ENCODE data around the gene IGFBP2. TPM values are rescaled to one million over a fixed set of nuclear protein-coding genes. Genes with fewer than 3 reads are reported as not detected.

Gene IGFBP2
- total RNA-seq, 3 donors from 2014 or later = 16.0 to 131 (median 115) TPM

DNA sequence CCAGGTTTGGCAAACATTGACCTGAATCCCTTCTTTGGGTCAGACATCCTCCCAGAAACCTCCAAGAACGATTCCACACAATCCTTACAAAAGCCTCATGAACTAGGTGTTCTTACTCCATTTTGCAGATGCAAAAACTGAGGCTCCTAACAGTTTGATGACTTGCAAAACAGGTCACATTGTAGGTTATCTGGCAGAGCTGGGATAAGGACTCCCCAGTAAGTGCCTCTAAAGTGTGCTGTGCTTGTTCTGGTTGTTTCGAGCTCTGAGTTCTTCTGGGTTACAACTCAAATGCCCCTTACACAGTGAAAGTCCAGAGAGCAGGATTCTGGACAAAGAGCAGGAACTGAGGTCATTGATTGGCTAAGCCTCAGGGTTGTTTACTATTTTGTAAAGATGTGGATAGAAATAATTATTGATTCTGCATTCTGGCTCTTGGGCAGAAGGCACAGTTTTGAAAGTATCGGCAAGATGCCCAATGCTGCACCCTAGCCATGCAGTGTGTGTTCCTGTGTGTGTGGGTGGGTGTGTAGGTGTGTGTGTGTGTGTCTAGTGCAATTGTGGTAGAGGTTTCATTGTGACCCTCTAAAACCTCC is 17.0 kb upstream of the IGFBP2 start:
- no peak for DNase-seq (ENCODE audit: low spot score in 2 of 2)
- H3K9me3 ChIP-seq = no peaks in the 10 kb centered on the region
- no peaks in the 10 kb centered on the region for H3K4me1 ChIP-seq
- no peaks in the 10 kb centered on the region for H3K27me3 ChIP-seq
- H3K4me3 ChIP-seq = no peak overlapping the region
- no peaks in the 10 kb centered on the region for H3K36me3 ChIP-seq
- no peak overlapping the region for H3K27ac ChIP-seq
- no peak for TF ChIP-seq POLR2AphosphoS5 (IDR thresholded peaks at IDR 0.05)
- TF ChIP-seq, protein P1, sequence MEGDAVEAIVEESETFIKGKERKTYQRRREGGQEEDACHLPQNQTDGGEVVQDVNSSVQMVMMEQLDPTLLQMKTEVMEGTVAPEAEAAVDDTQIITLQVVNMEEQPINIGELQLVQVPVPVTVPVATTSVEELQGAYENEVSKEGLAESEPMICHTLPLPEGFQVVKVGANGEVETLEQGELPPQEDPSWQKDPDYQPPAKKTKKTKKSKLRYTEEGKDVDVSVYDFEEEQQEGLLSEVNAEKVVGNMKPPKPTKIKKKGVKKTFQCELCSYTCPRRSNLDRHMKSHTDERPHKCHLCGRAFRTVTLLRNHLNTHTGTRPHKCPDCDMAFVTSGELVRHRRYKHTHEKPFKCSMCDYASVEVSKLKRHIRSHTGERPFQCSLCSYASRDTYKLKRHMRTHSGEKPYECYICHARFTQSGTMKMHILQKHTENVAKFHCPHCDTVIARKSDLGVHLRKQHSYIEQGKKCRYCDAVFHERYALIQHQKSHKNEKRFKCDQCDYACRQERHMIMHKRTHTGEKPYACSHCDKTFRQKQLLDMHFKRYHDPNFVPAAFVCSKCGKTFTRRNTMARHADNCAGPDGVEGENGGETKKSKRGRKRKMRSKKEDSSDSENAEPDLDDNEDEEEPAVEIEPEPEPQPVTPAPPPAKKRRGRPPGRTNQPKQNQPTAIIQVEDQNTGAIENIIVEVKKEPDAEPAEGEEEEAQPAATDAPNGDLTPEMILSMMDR (IDR thresholded peaks at IDR 0.05) = no peak
- TF ChIP-seq POLR2A (IDR thresholded peaks at IDR 0.05) = no peak
- intact Hi-C loops (cut with DNase I; ENCODE audit: low total_unique reads) = no loop called here

DNA sequence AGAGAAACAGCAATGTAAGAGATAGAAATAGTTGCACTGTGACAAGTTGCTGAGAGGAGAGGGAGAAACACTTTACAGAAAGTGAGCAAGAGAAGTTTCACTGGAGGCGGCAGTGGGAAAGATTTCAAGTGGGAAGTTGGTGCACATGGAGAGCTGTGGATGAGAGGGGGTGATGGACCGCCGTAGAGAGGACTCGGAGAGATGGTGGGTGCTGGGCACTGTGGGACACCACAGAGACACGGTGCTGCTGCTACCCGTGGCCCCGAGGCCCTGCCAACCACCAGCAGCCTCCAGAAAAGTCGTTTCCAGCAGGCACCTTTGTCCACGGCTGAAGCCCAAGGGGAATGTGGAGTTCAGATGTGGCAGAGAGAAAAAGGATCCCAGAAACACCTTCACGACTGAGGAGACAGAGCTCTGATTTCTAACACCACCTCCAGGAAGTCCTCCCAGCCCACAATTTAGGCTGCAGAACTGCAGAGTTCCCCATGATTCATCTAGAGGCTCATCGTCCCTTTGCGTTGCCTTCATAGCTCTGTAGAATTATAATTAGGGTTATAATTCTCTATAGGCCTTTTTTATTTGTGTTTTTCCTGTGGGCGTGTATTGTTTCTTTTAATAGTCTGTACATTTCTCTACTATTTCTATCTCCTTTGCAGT is 15.9 kb upstream of the IGFBP2 start:
- H3K27ac ChIP-seq = no peak overlapping the region
- no peaks in the 10 kb centered on the region for H3K4me1 ChIP-seq
- intact Hi-C loops (cut with DNase I; ENCODE audit: low total_unique reads) = no loop called here
- H3K36me3 ChIP-seq = no peaks in the 10 kb centered on the region
- H3K9me3 ChIP-seq = no peaks in the 10 kb centered on the region
- no peak for TF ChIP-seq POLR2A (IDR thresholded peaks at IDR 0.05)
- TF ChIP-seq POLR2AphosphoS5 (IDR thresholded peaks at IDR 0.05) = no peak
- TF ChIP-seq, protein P1 (IDR thresholded peaks at IDR 0.05) = no peak
- no peak overlapping the region for H3K4me3 ChIP-seq
- H3K27me3 ChIP-seq = no peaks in the 10 kb centered on the region
- no peak for DNase-seq (ENCODE audit: low spot score in 2 of 2)

DNA sequence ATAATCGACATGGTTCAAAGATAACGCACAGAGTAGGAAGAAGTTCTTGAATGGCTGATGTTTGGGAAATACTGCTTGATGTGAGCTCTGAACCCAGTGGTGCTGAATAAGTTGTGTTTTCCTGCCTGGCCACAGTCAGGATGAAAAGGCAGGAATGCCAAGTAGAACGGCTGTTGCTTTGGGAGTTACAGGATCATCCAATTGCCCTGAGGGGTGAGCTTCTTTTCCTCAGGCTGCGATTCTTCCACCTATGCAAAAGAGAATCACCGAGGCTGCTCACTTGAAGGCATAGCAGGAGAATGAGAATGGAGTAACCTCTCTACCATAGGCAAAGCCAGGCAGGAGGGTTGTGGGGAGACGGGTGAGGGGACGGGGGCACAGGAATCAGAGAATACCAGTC is 14.4 kb upstream of the IGFBP2 start:
- no peaks in the 10 kb centered on the region for H3K4me1 ChIP-seq
- no peak for DNase-seq (ENCODE audit: low spot score in 2 of 2)

DNA sequence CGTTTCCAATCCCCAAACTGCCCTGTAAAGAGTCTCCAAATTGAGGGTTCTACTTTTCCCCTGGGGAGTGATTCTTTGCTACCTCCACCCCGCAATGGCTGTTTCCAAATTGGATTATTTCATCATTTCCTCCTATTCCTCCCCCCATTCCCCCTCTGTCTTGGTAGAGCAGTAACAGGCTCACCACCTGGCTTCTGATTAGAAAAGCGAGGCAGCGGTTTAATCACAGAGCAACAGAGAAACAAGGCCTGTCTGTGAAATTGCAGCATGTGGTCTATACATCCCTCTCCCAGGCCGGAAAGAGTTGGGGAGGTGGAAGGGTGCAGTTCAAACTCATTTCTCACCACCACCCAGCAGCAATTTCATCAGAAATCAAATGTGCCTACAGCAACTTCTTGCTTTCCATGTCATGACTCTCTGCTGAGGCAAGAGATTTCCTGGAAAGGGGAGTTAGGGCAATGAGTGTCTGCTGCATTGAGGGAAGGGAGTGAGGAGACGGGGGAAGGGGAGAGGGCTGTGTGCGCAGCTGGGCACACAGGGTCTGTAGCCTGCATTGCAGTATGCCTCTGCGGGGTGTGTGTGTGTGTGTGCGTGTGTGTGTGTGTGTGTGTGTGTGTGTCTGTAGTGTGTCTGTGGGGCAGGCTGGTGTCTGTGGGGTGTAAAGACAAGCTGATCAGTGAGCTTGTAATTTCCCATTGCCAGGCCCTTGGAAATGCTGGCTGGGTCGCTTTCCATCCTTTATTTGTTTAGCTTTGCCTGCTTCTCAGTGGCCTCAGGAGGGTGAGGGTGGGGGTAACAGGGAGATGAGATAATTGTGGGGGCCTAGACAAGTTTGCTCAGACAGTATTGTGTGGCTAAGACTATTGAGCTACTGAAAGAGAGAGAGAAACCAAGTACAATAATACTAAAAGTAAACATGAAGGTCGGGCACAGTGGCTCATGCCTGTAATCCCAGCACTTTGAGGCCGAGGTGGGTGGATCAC is 13.5 kb upstream of the IGFBP2 start:
- intact Hi-C loops (cut with DNase I; ENCODE audit: low total_unique reads) = no loop called here
- TF ChIP-seq POLR2AphosphoS5 (IDR thresholded peaks at IDR 0.05) (no peak), POLR2A (IDR thresholded peaks at IDR 0.05) (no peak)
- TF ChIP-seq, protein P1 (IDR thresholded peaks at IDR 0.05) = no peak
- peak overlapping the region in 1 of 2 donors; percentile 4 for H3K27ac ChIP-seq
- no peaks in the 10 kb centered on the region for H3K27me3 ChIP-seq
- no peak overlapping the region for H3K4me3 ChIP-seq
- no peaks in the 10 kb centered on the region for H3K4me1 ChIP-seq
- no peak for DNase-seq (ENCODE audit: low spot score in 2 of 2)
- H3K36me3 ChIP-seq = no peaks in the 10 kb centered on the region
- H3K9me3 ChIP-seq = no peaks in the 10 kb centered on the region

More for the DNA sequence above, 14.4 kb upstream of the IGFBP2 start:
- TF ChIP-seq, protein P1 (IDR thresholded peaks at IDR 0.05) = no peak
- TF ChIP-seq POLR2A (IDR thresholded peaks at IDR 0.05) = no peak
- TF ChIP-seq POLR2AphosphoS5 (IDR thresholded peaks at IDR 0.05) = no peak
- H3K9me3 ChIP-seq = no peaks in the 10 kb centered on the region
- H3K27ac ChIP-seq = no peak overlapping the region
- H3K36me3 ChIP-seq = no peaks in the 10 kb centered on the region
- H3K27me3 ChIP-seq = no peaks in the 10 kb centered on the region
- intact Hi-C loops (cut with DNase I; ENCODE audit: low total_unique reads) = no loop called here
- H3K4me3 ChIP-seq = no peak overlapping the region

Data from breast epithelium (tissue), 4 donors.